GM12878 (cell line): ENCODE results near the gene DNTT. TPM values are rescaled to one million over a fixed set of nuclear protein-coding genes. Genes with fewer than 3 reads are reported as not detected.

Source experiments
- ATAC-seq: fragments of 200-7000 bp; cut with Tn5 transposase; 3 replicates; pipeline ENCODE4 v1.9.1; 2020; ENCODE audit warnings: mild to moderate bottlenecking, moderate library complexity
- BruUV-seq: library from RNA; stranded (reverse); fragments of 400-500 nt; replicated peaks from 2 replicates; lab custom pipeline; 2021; lab: Mats Ljungman, UMichigan
- CTCF ChIA-PET: fragments of 300-600 bp; sonication (Branson Sonifier 250); formaldehyde crosslinking; extraction: SDS; loops from one replicate; lab custom pipeline; 2021; ENCODE audit warnings: inconsistent platforms; lab: Yijun Ruan, JAX
- POLR2A ChIA-PET: fragments of 350-600 bp; formaldehyde crosslinking; extraction: SDS; loops from one replicate; lab custom pipeline; 2021; ENCODE audit warnings: inconsistent platforms; lab: Charles Lee
- RAD21 ChIA-PET: fragments of 300-600 bp; sonication (Branson Sonifier 250); formaldehyde crosslinking; loops from one replicate; lab custom pipeline; 2023; ENCODE audit warnings: antibody characterized with exemption; ENCODE audit not compliant: unreplicated experiment; lab: Charles Lee
- SMC1A ChIA-PET: fragments of 300-600 bp; sonication (Branson Sonifier 250); formaldehyde crosslinking; loops from one replicate; lab custom pipeline; 2023; ENCODE audit not compliant: unreplicated experiment, uncharacterized antibody; lab: Charles Lee
- DNase-seq: peaks from one replicate; pipeline ENCODE4 v3.0.0-alpha.2; 2011; ENCODE audit warnings: low read depth, low spot score
- FAIRE-seq: peaks from 3 replicates; lab custom pipeline; 2011; peaks lifted over from hg19 to GRCh38; lab: Jason Lieb, UNC
- H2AFZ ChIP-seq: 2 replicates; pipeline ENCODE4 v1.6.0; 2011; ENCODE audit warnings: low read depth, low read length, control low read depth; ENCODE audit not compliant: control insufficient read depth
- H3K27ac ChIP-seq: 2 replicates; pipeline ENCODE4 v1.5.1; 2011; ENCODE audit warnings: control low read depth; ENCODE audit not compliant: control insufficient read depth, insufficient read depth
- H3K27me3 ChIP-seq, 2 experiments: replicated peaks in 1 of 2; 2 replicates each; pipeline versions ENCODE4 v1.6.0 to v1.6.1; 2011; ENCODE audit warnings: low read length in 1 of 2; ENCODE audit not compliant: control insufficient read depth in 2 of 2, insufficient read depth in 2 of 2
- H3K36me3 ChIP-seq, 2 experiments: 2 replicates each; pipeline ENCODE4 v1.5.1; 2011; ENCODE audit warnings: low read length in 1 of 2; ENCODE audit not compliant: control insufficient read depth in 2 of 2, insufficient read depth in 2 of 2
- H3K4me1 ChIP-seq: 2 replicates; pipeline ENCODE4 v1.6.1; 2011; ENCODE audit warnings: mild to moderate bottlenecking, low read length, moderate library complexity, mixed read lengths; ENCODE audit not compliant: control insufficient read depth, insufficient read depth
- H3K4me2 ChIP-seq: 2 replicates; pipeline ENCODE4 v1.6.0; 2011; ENCODE audit warnings: control low read depth; ENCODE audit not compliant: control insufficient read depth, insufficient read depth
- H3K4me3 ChIP-seq: fragments of 200-600 bp; sonication (generic); 2 replicates; pipeline ENCODE4 v1.5.1; 2016
- H3K79me2 ChIP-seq: 2 replicates; pipeline ENCODE4 v1.6.0; 2011; ENCODE audit warnings: low read length; ENCODE audit not compliant: control insufficient read depth, insufficient read depth
- H3K9ac ChIP-seq: 2 replicates; pipeline ENCODE4 v1.8.0; 2011; ENCODE audit warnings: low read length, control low read depth, mixed read lengths; ENCODE audit not compliant: control insufficient read depth, insufficient read depth
- H3K9me3 ChIP-seq: replicated peaks from 3 replicates; pipeline ENCODE4 v1.5.1; 2011; ENCODE audit warnings: mild to moderate bottlenecking, low read length; ENCODE audit not compliant: control insufficient read depth, insufficient read depth
- H4K20me1 ChIP-seq: 2 replicates; pipeline ENCODE4 v1.6.0; 2011; ENCODE audit not compliant: control insufficient read depth, insufficient read depth
- CHD1 ChIP-seq: IDR thresholded peaks from 2 replicates; pipeline ENCODE4 v1.6.1; 2012; ENCODE audit warnings: low read depth, low read length, improper control_type of control experiment
- EED ChIP-seq: sonication (generic); IDR thresholded peaks from 2 replicates; pipeline ENCODE4 v1.6.1; 2016; ENCODE audit warnings: antibody characterized with exemption, low read depth
- GATAD2B ChIP-seq: fragments of 450-650 bp; conservative IDR thresholded peaks from 2 replicates; pipeline ENCODE4 v1.6.1; 2017; ENCODE audit warnings: low read depth, mild to moderate bottlenecking, moderate library complexity
- IKZF1 ChIP-seq: fragments of 450-650 bp; conservative IDR thresholded peaks from 2 replicates; pipeline ENCODE4 v1.6.1; 2017; ENCODE audit warnings: antibody characterized with exemption, mild to moderate bottlenecking
- IKZF2 ChIP-seq, 2 experiments: fragments of 450-650 bp; IDR thresholded peaks; 2 replicates each; pipeline ENCODE4 v1.6.1; 2017; ENCODE audit warnings: mild to moderate bottlenecking in 2 of 2, moderate library complexity in 2 of 2
- IRF4 ChIP-seq: IDR thresholded peaks from 2 replicates; pipeline ENCODE4 v1.6.1; 2011; ENCODE audit warnings: low read depth, low read length
- KLF5 ChIP-seq: fragments of 450-650 bp; IDR thresholded peaks from 2 replicates; pipeline ENCODE4 v1.6.1; 2014; ENCODE audit warnings: mild to moderate bottlenecking; ENCODE audit not compliant: partially characterized antibody
- LARP7 ChIP-seq: fragments of 450-650 bp; IDR thresholded peaks from 2 replicates; pipeline ENCODE4 v1.6.1; 2017; ENCODE audit warnings: mild to moderate bottlenecking
- MEF2B ChIP-seq: fragments of 450-650 bp; IDR thresholded peaks from 2 replicates; pipeline ENCODE4 v1.6.1; 2018; ENCODE audit warnings: mild to moderate bottlenecking, moderate library complexity; ENCODE audit not compliant: partially characterized antibody, poor library complexity, severe bottlenecking
- MXI1 ChIP-seq: fragments of 150-350 bp; IDR thresholded peaks from 2 replicates; pipeline ENCODE4 v1.6.1; 2011; ENCODE audit warnings: low read depth, mild to moderate bottlenecking, inconsistent platforms, low read length, improper control_type of control experiment
- MYC ChIP-seq: IDR thresholded peaks from 2 replicates; pipeline ENCODE4 v1.6.1; 2011; ENCODE audit warnings: mild to moderate bottlenecking, low read length, moderate library complexity, inconsistent platforms; ENCODE audit not compliant: insufficient read depth, insufficient replicate concordance, insufficient read length, severe bottlenecking
- NR2F1 ChIP-seq: fragments of 450-650 bp; conservative IDR thresholded peaks from 2 replicates; pipeline ENCODE4 v1.6.1; 2017; ENCODE audit warnings: mild to moderate bottlenecking
- RAD21 ChIP-seq: IDR thresholded peaks from 2 replicates; pipeline ENCODE4 v1.6.1; 2011; ENCODE audit warnings: mild to moderate bottlenecking, low read depth, low read length, moderate library complexity; ENCODE audit not compliant: insufficient read depth
- RAD51 ChIP-seq: fragments of 450-650 bp; IDR thresholded peaks from 2 replicates; pipeline ENCODE4 v1.6.1; 2016; ENCODE audit warnings: moderate library complexity, mild to moderate bottlenecking, inconsistent platforms
- SMC3 ChIP-seq: IDR thresholded peaks from 2 replicates; pipeline ENCODE4 v1.6.1; 2011; ENCODE audit warnings: low read length, improper control_type of control experiment, borderline replicate concordance
- SREBF2 ChIP-seq: IDR thresholded peaks from 2 replicates; pipeline ENCODE4 v1.6.1; 2012; ENCODE audit warnings: mild to moderate bottlenecking, low read length
- WGBS: methylation state at CpG from one replicate; pipeline ENCODE4 v1.1.6; 2016; ENCODE audit warnings: low lambda C conversion rate; ENCODE audit not compliant: insufficient replicate concordance, insufficient coverage; ENCODE audit errors: missing lambda C conversion rate; 5-methylcytosine and 5-hydroxymethylcytosine counted together
- in situ Hi-C: fragments of 300-500 bp; cut with MboI; formaldehyde crosslinking; loops from 9 replicates; pipeline ENCODE4 v1.14.3; 2018; ENCODE audit warnings: mixed read lengths
- intact Hi-C: fragments of 100-400 bp; cut with micrococcal nuclease; formaldehyde crosslinking; loops from one replicate; pipeline ENCODE4 v1.14.2; 2022; ENCODE audit not compliant: unreplicated experiment
- polyA plus RNA-seq, 11 experiments: library from polyadenylated mRNA; depleted of rRNA in 4 of 11; unstranded in 6 of 11; stranded (reverse) in 5 of 11; fragments of >200 nt; fragmentation: Nextera tagmentation in 4 of 11; fragmentation: Illumina TruSeq in 1 of 11; extraction: Ambion mirVana in 4 of 11; extraction: Trizol in 1 of 11; gene quantifications; 1 replicate in 1 of 11; 2 replicates in 10 of 11; pipeline versions ENCODE4 v1.2.1 to v1.2.3, GENCODE V29; 2011 to 2016; ENCODE audit warnings: inconsistent platforms in 2 of 11, missing spikeins in 2 of 11, low read depth in 1 of 11
- total RNA-seq, 4 experiments: library from RNA; depleted of rRNA in 3 of 4; stranded (reverse); fragments of >200 nt in 3 of 4; fragmentation: Illumina TruSeq in 1 of 4; extraction: Trizol in 1 of 4; gene quantifications; 2 replicates each; pipeline versions ENCODE4 v1.2.1 to v1.2.3, GENCODE V29; 2013 to 2021
- TF ChIP-seq, protein P1 (sequence below): fragments of 450-650 bp; IDR thresholded peaks from 2 replicates; pipeline ENCODE4 v1.6.1; 2016; ENCODE audit warnings: mild to moderate bottlenecking
- TF ChIP-seq, protein P2 (sequence below): fragments of 450-650 bp; IDR thresholded peaks from 2 replicates; pipeline ENCODE4 v1.6.1; 2014; ENCODE audit warnings: mild to moderate bottlenecking
- TF ChIP-seq, protein P3 (sequence below): fragments of 450-650 bp; IDR thresholded peaks from 2 replicates; pipeline ENCODE4 v1.6.1; 2017; ENCODE audit warnings: low read depth, mild to moderate bottlenecking, moderate library complexity

Gene DNTT
- total and polyA plus RNA-seq, 10 of the 15 experiments (the other 5 are each of a cell fraction or from before 2014, with no cell fraction given), result 0.06 to 0.13 (median 0.09) TPM; not detected in 5

DNA sequence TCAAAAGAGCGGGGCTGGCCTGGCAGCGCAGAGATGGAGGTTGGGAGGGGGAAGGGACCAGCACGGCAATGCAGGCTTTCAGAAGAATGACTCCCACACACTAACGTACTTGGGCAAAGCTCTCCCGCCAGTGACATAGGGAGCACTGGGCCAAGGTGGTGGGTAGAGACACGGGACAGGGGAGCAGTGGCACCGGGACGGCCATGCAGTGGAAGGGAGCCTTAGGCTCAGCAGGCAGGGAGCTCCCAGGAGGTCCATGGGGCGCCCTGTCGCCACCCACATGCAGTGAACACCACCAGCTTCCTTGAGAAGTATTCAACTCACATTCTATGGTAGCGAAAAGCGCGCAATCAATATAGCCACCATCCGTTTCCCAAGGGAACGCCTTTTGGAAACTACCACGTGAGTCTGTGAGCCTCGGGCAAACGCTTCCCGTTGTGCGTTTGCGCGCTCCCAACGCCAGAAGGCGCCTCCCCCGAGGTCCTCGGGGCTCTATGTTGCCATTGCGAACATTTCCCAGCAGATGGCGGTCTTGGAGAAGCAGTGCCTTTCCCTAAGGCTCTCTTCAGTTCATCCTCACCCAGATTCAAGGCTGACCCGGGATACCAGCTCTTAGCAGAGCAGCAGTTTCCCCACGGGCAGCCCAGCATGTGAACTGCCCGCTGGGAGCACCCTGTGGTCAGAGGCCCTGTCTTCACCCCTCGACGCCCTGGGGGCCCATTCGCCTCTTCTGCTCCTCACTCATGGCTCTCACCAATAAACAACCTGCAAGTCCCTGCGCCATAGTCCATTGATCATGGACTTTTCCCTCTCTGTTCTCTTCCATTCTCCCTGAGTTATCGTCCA is 71.0 kb downstream of the DNTT start:
- no peaks in the 10 kb centered on the region for H3K36me3 ChIP-seq
- no peak overlapping the region for H3K27ac ChIP-seq
- POLR2A ChIA-PET, result no interaction called here
- peak overlapping the region; percentile 68; the same call in 1 of the 2 replicates for H3K4me3 ChIP-seq
- H3K4me2 ChIP-seq, result peak overlapping the region; percentile 100
- FAIRE-seq, result peak; percentile 97
- H4K20me1 ChIP-seq, result no peaks in the 10 kb centered on the region
- no TSS peak for BruUV-seq
- 4% methylated on average over 34 of the region's 36 CpGs for WGBS
- no peaks in the 10 kb centered on the region for H3K9me3 ChIP-seq
- RAD21 ChIA-PET, result interaction anchor here (0.6 to 2.4 kb wide), 5 partner anchors 135 to 979 kb away, joined by 3 to 14 read pairs (median 3); partner anchors contain the start of gene TLL2
- peak overlapping the region; percentile 91 for H2AFZ ChIP-seq
- CTCF ChIA-PET, result interaction anchor here (0.6 to 8.1 kb wide), 30 partner anchors 10 to 840 kb away, joined by 3 to 64 read pairs (median 4); partner anchors contain the start of gene TLL2
- no peaks in the 10 kb centered on the region for H3K79me2 ChIP-seq
- intact Hi-C loops, result loop anchor here (1.0 to 5.0 kb wide), 2 partner anchors 136 to 652 kb away; no protein-coding TSS in a partner anchor
- H3K27me3 ChIP-seq, result no peaks in the 10 kb centered on the region; a peak in 1 of 4 replicates
- in situ Hi-C loops, result no loop called here
- SMC1A ChIA-PET, result interaction anchor here (0.6 to 2.6 kb wide), 15 partner anchors 10 to 535 kb away, joined by 3 to 14 read pairs (median 3); no protein-coding TSS in a partner anchor
- peak; percentile 45 for DNase-seq
- no peak overlapping the region for H3K9ac ChIP-seq
- peak; percentile 91 for ATAC-seq
- H3K4me1 ChIP-seq, result peaks cover 8% of the 10 kb centered on the region
- TF ChIP-seq GATAD2B, result peak; percentile 35; the same call in 1 of the 2 replicates
- TF ChIP-seq NR2F1, result no peak
- peak; percentile 42 to 59; a peak in 3 of 4 replicates for TF ChIP-seq IKZF2 (IDR thresholded peaks at IDR 0.05)
- TF ChIP-seq, protein P1, sequence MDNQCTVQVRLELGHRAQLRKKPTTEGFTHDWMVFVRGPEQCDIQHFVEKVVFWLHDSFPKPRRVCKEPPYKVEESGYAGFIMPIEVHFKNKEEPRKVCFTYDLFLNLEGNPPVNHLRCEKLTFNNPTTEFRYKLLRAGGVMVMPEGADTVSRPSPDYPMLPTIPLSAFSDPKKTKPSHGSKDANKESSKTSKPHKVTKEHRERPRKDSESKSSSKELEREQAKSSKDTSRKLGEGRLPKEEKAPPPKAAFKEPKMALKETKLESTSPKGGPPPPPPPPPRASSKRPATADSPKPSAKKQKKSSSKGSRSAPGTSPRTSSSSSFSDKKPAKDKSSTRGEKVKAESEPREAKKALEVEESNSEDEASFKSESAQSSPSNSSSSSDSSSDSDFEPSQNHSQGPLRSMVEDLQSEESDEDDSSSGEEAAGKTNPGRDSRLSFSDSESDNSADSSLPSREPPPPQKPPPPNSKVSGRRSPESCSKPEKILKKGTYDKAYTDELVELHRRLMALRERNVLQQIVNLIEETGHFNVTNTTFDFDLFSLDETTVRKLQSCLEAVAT, result 0 out of 2 replicates have a peak, but pooled peaks have one; percentile 29
- TF ChIP-seq LARP7, result 0 out of 2 replicates have a peak, but pooled peaks have one; percentile 57
- TF ChIP-seq EED, result peak; percentile 42; the same call in 1 of the 2 replicates
- TF ChIP-seq SMC3, result peak; percentile 62; the same call in 1 of the 2 replicates
- peak; percentile 26 for TF ChIP-seq MYC
- TF ChIP-seq RAD51, result 0 out of 2 replicates have a peak, but pooled peaks have one; percentile 40
- TF ChIP-seq, protein P2, sequence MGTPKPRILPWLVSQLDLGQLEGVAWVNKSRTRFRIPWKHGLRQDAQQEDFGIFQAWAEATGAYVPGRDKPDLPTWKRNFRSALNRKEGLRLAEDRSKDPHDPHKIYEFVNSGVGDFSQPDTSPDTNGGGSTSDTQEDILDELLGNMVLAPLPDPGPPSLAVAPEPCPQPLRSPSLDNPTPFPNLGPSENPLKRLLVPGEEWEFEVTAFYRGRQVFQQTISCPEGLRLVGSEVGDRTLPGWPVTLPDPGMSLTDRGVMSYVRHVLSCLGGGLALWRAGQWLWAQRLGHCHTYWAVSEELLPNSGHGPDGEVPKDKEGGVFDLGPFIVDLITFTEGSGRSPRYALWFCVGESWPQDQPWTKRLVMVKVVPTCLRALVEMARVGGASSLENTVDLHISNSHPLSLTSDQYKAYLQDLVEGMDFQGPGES, result 0 out of 2 replicates have a peak, but pooled peaks have one; percentile 40
- TF ChIP-seq, protein P3, sequence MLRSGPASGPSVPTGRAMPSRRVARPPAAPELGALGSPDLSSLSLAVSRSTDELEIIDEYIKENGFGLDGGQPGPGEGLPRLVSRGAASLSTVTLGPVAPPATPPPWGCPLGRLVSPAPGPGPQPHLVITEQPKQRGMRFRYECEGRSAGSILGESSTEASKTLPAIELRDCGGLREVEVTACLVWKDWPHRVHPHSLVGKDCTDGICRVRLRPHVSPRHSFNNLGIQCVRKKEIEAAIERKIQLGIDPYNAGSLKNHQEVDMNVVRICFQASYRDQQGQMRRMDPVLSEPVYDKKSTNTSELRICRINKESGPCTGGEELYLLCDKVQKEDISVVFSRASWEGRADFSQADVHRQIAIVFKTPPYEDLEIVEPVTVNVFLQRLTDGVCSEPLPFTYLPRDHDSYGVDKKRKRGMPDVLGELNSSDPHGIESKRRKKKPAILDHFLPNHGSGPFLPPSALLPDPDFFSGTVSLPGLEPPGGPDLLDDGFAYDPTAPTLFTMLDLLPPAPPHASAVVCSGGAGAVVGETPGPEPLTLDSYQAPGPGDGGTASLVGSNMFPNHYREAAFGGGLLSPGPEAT, result 0 out of 2 replicates have a peak, but pooled peaks have one; percentile 26
- no peak for TF ChIP-seq SREBF2
- TF ChIP-seq MEF2B, result peak; percentile 76
- peak; percentile 78 for TF ChIP-seq IKZF1
- peak; percentile 87 for TF ChIP-seq RAD21
- 0 out of 2 replicates have a peak, but pooled peaks have one; percentile 20 for TF ChIP-seq MXI1
- 0 out of 2 replicates have a peak, but pooled peaks have one; percentile 19 for TF ChIP-seq IRF4
- no peak for TF ChIP-seq CHD1
- peak; percentile 29 for TF ChIP-seq KLF5
